ENCODE measurements around the gene IGFL4.

The IGFL4 gene

DNA sequence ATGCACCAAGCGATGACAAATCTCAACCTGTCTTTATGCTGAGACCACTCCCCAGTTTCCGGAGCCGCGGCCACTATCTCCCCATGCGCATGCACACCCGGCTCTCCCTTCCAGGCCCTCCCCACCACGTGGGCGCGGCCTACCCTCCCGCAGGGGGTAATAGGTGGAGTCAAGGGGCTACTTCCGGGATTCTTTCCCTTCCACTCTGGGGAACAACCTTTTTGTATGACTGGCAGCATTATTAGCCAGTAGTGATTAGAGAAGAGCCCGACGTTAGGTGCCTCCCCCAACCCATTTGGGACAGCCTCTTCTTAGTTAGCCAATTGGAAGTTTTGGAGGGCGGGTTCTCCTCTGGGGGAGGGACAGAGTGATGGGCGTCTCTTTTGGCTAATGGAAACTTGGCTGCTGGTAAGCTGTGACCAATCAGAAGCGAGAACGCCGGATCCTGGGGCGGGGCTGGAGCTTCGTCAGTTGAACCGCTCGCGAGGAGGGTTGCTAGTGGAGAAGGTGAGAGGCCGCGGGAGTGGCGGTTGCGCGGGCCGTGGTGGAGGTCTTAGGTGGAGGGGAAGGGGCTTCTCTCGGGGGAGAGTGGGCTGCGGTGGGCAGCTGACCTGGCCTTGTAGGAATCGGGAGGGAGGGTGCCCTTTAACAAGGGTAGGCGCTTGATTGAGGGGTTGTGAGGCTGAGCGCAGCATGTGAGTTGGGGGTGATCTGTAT, 45.6 kb downstream of the IGFL4 start, which contains the start of gene CCDC61:
CCDC61 (plus strand) TSS at position 470 of the 717 bp plus-strand sequence. CDS start 7,552 bp downstream, outside the sequence.
- peak; percentile 88 to 93 for DNase-seq (ENCODE audit: low read depth in 2 of 2)

DNA sequence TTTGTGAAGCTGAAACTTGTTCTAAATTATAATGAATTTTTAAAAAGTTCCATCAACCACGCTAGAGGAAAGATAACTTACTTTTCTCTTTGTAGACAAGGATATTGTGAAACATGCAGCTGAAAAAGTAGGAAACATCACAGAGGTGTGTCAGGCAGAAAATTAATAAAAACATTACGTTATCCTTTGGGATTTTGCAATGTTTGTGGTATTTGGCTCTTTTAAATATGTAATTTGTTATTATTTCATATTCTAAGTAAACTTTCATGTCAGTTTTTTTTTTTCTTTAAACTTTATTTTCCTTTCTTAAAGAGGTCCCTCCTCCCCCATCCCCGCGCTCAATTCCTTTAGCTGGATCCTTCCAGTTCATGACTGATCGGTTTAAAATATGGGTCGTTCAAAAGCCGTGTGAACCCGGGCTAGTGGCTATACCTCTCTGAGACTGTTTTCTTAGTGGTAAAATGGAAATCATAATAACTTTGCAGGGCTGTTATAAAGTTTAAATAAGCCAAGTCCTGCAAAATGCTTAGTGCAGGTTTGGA, 46.3 kb downstream of the IGFL4 start:
- DNase-seq (ENCODE audit: low read depth in 2 of 2) = no peak

DNA sequence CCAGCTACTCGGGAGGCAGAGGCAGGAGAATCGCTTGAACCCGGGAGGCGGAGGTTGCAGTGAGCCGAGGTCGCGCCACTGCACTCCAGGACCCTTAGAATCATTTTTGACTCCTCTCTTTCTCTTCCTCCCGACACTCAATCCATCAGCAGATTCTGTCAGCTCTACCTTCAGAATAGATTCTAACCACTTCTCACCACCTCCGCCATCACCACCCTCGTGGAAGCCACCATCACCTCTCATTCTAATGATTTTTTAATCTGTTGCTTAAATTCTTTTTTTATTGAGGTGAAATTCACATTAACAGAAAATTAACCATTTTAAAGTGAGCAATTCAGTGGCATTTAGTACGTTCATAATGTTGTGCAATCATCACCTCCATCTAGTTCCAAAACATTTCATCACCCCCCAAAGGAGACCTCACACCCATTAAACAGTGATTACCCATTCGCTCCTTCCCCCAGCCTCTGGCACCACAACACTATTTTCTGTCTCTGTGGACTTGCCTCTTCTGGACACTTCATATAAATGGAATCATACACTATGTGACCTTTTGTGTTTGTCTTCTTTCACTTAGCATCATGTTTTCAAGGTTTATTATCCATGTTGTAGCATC, 50.6 kb downstream of the IGFL4 start:
- DNase-seq (ENCODE audit: low read depth in 2 of 2) = no peak

All from activated CD8-positive, alpha-beta memory T cell treated with anti-CD3 and anti-CD28 coated beads for 4 hours (primary cell).